Cortex of kidney (tissue), 1 donor: ENCODE results near the gene CRYBA4.

ENCODE experiments used
- DNase-seq: peaks from one replicate; lab custom pipeline; 2025; lab: John Stamatoyannopoulos, UW

Gene CRYBA4

DNA sequence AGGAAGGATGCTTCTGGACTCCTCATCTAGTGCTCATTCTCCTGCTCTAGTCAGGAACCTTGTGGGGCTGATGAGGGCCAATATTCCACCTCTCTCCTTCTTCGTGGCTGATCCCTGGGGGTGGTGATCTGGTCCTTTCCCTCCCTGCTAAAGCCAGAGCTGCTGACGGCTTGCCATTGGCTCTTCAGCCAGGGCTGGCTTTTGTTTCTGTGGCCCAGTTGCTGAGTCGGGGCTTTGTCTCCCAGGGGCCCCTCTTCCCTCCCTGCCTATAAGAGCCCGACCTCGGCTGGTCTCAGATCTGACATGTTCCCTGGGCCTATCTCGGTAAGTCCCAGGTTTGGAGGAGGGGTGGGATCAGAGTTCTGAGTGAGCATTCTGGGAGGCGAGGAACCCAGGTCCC, at the start of gene CRYBA4:
Gene CRYBA4, plus strand, starts transcription at position 301 of the 400 bp plus-strand sequence. CDS start 634 bp downstream, outside the sequence.
- DNase-seq = no peak

DNA sequence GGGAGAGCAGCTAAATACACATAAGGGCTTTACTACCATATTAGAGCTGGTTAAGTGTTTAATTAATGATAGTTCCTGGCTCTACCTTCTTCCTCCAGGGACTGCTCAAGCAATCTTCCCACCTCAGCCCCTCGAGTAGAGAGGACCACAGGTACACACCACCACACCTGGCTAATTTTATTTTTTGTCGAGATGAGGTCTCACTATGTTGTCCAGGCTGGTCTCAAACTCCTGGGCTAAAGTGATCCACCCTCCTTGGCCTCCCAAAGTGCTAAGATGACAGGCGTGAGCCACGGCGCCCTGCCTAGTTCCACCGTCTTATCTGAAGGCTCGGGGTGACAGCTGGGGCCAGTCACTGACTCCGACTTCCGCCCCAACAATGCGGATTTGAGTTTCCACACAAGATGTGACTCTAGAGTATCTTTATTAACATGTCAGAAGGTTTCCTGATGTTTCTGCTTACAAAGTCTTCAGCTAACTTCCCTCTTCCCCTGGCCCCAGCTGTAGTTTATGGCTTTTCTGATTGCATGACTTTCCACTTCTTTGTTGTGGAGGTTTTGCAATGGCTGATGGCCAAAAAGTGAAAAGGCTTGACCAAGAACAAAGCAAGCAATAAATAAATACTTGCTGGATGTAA, 48.6 kb upstream of the CRYBA4 start:
- no peak for DNase-seq

DNA sequence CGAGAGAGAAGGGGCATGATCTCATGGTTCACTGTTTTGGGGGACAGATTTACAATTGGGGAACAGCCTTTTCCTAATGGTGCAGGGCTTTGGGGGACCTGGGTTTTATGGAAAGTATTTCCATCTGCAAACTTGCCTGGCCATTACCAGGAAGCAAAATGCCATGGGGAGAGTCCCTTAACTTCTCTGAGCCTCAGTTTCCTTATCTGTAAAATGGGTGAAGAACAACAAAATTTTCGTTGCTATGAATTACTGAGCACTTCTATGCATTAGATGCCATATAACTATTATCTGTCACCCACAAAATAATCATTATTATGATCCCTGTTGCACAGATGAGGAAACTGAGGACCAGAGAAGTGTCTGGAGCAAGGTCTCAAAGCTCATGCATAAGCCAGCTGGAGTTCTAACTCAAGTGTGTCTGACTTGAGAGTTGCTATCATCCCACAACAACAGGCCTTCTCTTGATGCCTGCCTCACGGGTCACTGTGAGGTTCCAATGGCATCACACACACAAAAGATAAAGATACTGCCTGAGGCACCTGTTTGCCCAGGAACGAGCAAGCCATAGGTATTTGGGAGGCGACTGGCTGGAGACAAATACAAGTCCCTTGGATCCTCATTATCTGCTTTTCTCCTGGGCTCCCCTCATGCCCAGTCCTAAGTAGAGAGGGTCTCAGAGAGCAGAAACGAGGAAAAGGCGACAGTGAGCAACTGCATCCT, 47.6 kb upstream of the CRYBA4 start:
- no peak for DNase-seq

DNA sequence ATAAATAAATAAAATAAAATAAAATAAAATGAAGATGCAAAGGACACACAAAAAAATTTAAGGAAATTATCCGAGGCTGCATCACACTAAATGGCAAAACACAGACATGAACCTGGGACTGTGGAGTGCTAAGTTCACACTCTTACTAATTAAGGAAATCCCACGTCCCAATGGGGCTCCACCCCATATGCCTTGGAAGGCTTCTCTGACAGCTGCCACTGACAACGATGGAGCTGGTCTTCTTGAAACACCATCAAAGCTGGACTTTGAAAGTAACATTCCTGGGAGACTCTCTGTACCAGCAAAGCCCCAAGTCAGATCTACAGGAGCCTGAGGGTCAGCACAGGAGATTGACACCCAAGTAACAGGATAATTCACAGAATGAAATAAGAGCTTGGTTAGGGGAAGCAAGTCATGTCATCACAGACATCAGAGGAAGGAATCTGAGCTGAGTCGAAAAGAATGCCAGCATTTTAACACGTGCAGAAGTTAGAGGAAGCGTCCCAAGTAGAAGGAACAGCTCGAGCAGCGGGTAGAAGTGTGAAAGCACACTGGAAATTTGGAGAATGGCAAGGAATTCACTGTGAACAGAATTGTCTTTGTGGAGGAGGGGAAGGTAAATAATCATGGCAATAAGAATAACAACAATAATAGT, 45.6 kb upstream of the CRYBA4 start:
- DNase-seq = no peak

DNA sequence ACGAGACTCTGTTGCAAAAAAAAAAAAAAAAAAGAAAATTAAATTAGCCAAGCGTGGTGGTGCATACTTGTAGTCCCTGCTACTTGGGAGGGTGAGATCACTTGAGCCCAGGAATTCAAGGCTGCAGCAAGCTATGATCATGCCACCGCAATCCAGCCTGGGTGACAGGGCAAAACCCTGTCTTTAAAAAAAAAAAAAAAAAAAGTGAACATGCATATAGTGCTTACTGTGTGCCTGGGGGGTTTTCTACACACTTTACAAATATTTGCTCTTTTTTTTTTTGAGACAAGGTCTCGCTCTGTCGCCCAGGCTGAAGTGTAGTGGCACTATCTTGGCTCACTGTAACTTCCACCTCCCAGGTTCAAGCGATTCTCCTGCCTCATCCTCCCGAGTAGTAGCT, 44.7 kb upstream of the CRYBA4 start:
- DNase-seq = no peak

DNA sequence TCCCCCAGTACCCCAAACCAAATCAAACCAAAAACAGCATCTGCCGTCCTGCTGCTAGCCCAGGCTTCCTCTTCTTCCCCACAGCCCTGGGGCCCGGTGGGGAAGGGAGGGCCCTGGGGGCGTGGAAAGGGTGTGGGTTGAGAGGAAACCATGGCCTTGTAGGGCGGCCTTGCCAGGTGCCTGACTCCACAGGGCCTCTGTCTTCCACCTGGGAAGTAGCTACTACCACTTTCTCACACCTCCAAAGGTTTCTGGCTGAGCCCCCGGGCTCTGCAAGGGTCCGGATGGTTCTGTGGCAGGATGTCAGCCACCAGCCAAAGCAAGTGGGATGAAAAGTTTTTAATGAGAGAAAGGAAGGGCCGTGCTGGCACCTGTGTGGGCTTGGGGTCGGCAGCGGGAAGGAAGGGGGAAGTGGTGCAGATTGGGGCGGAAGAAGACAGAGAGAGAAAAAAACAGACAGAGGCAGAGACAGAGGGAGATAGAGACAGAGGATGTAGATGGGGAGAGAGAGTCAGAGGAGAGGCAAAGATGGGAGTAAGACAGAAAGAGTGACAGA, 42.4 kb upstream of the CRYBA4 start:
- no peak for DNase-seq

DNA sequence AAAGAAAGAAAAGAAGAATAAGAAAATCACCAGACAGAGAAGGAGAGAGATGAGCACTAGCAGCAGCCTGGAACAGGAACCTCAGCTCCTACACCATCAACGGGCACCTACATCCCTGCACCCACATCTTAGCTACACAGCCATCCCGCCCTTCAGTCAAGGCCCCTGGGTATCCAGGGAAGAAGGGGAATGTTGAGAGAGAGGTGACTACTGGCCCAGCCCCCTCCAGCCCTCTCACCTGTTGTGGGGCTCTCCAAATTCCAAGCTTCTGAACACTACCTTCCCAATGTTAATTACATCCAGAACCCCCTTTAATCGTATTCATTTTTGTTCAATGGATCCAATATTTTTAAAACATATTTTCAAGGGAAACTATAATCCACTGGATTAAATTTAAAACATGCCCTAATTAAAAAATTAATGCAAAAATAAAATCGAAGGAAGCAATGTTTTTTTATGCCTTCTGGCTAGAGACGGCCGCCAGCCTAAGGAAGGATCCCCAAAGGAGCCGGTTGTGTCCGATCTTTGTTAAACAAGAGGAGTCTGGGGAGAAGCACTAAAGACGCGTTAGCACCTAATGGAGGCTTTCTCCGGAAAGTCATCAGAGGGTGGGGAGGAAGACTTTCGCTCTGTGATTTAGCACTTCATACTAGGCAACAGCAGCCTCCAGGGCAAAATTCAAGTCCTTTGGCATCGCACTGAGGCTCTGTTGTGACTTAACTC, 41.4 kb upstream of the CRYBA4 start:
- DNase-seq = no peak

DNA sequence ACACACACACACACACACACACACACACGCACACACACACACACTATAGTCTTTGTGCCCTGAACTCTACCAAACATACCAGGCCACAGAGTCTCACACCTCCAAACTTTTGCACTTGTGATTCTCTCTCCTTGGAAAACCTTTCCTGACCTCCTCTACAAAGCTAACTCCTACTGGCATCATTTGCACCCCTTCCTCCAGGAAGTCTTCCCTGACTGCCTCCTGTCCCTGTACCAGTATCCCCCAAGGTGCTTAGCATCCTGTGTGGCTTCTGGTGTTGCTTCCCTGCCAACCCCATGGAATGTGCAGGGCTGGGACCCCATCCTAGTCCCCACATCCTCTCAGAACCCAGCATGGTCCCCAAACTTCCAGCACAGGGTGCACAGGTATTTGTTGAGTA, 40.7 kb upstream of the CRYBA4 start:
- DNase-seq = no peak

DNA sequence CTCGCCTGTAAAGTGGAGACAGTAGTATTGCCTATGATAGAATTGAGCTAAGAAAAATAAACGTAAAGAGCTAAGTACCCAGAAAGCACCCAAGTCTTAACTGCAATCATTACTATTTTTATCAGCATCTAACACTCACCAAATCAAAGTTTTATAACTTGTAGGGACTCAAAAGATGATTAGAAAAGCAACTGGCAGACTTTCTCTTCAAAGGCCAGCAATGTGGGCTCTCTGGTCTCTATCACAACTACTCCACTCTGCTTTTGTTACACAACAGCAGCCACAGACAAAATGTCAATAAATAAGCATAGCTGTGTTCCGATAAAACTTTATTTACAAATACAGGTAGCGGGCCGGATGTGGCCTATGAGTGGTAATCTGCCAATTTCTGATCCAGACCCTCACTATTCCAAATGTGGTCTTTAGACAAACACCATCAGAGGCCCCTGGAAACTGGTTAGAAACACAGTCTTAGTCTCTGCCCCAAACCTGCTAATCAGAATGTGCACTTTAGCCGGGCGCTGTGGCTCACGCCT, 40.1 kb upstream of the CRYBA4 start:
- no peak for DNase-seq

DNA sequence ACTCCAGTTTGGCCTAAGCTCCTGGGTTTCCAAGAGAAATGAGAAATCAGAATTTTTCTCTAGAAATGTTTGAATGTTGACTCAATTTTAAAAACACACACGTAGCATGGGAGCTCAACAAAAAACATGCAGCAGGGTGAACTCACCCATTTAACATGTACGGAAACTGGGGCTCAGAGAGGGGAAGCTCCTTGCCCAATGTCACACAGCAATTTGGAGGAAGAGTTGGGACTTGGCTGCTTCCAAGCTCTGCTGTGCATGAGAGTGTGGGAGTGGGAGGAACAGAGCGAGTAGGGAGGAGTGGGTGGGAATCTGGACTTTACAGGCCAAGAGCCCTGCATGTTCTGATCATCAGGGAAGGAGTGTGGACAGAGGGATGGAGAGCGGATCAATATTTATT, 37.8 kb upstream of the CRYBA4 start:
- DNase-seq = no peak

DNA sequence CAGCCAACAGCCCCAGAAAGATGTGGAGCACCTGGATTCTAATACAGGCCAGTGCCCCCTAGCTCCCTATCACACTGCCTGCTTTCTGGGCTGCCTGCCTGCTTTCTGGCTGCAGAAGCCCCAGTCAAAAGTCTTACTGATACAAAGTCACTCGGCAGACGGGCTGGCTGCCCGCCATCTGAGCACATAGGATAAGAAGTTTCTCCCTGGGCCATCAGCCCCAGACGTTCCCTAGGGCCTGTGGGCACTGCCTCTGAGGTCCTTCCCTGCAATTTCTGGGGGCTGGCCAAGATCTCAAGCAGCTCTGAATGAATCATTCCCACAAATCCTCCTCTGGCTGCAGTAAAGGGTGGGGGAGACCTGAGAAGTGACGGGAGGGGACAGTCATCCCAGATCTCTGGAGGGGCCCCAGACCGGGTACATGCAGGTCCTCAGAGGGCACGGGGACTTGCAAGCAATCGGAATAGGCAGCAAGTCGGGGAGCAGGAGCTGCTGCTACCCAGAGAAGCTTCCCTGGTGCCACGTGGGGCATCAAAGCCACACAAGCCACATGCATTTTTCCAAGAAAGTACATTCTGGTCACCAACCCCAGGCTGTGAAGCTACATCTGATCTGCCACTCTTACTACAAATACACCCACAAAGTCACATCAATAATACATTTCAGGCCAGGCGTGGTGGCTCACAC, 36.5 kb upstream of the CRYBA4 start:
- DNase-seq = no peak

DNA sequence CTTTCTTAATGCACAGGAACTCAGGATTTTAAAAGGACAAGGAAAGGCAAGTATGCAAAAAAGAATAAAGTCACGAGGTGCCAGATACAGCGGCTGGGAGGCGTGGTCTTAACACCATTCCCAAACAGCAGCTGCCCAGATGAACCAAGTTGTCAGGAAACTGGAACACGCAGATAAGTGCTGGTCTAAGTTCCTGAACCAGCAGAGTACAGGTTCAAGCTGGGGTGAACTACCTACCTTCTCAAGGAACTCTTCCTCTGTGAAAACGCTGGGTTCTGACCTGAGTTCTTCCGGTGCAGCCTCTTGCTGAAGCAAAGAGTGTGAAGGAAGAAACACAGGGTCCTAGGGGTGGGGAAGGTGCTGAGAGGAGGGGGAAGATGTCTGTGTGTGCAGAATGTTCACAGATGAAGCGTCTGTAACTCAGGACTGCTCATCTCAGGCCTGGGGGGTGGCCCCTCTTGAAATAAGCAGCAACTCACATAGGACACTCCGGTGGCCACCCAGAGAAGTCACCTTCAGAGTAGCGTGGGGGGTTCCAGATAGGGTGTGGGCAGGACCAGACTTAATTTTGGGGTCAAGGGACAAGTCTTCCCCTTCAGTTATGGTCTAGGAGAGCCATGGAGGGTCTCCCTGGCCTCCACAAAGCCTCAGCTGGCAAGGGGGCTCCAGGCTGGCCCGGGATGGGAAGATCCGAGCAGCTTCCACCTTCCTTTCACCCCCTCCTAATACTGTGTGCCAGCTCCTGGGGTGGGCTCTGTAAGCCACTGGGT, 35.0 kb upstream of the CRYBA4 start:
- no peak for DNase-seq

DNA sequence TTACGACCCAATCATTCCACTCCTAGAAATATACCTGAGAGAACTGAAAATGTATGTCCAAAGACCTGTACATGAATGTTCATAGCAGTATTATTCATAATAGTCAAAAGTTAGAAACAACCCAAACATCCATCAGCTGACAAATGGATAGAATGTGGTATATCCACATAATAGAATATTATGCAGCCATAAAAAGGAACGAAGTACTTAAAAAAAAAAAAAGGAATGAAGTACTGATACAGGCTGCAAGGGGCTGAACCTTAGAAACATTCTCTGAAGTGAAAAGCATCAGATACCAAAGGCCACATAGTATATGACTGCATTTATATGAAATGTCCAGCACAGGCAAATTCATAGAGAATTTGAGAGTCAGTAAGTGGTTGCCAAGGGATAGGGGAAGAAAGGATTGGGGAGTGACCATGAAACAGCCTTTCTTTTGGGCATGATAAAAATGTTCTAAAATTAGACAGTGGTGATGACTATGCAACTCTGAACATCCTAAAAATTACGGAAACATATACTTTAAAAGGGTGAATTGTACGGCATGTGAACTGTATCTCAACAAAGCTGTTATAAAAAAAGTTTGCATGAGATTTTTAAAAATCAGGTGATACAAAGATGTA, 33.7 kb upstream of the CRYBA4 start:
- no peak for DNase-seq

DNA sequence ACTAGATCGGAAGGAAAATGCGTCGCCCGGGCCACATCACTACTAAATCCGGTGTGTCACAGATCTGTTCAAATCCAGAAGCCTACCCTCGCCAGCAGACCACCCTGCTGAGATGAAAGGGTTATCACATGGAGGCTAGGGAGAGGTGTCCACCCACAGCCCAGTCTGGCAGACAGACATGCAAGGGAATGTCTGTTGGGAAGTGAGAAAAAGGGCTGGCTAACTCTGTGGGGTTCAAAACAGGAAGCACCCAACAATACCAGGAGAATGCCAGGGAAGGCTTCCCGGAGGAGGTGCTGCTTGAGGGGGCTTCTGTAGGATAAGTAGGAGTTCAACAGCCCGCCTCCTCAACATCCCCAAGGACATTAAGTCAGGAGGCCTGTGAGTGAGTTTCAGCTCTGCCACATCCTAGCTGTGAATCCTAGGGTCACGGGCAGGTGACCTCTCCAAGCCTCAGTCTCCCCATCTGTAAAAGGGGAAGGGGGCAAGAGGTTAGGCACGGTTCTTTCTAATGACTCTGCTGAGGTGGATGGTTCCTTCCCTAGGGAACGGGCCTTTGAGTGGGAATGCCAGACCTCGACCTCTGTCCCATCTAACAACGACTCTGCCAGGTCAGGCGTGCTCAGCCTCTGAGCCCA, 32.9 kb upstream of the CRYBA4 start:
- DNase-seq = no peak

DNA sequence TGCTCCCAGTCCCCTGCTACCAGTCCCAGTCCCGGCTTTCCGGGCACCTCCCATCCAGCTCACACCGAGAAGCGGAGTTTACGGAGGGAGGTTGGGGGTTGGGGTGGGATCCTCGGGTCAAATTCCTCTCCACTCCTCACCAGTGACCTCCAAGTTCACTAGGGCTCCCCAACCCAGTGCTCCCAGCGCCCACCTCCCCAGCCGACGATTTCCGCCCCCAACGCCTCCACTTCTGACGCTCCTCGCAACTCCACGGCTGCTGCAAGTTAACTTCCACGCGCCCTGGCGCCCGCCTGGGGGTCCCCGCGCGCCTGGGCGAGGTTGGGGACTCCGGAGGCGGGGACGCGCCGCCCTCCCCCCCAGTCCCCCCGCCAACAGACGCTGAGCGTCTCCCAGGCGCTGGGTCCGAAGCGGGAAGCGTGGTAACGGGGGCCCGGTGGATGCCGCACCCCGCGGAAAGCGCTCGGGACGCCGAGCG, 32.4 kb upstream of the CRYBA4 start:
- no peak for DNase-seq

DNA sequence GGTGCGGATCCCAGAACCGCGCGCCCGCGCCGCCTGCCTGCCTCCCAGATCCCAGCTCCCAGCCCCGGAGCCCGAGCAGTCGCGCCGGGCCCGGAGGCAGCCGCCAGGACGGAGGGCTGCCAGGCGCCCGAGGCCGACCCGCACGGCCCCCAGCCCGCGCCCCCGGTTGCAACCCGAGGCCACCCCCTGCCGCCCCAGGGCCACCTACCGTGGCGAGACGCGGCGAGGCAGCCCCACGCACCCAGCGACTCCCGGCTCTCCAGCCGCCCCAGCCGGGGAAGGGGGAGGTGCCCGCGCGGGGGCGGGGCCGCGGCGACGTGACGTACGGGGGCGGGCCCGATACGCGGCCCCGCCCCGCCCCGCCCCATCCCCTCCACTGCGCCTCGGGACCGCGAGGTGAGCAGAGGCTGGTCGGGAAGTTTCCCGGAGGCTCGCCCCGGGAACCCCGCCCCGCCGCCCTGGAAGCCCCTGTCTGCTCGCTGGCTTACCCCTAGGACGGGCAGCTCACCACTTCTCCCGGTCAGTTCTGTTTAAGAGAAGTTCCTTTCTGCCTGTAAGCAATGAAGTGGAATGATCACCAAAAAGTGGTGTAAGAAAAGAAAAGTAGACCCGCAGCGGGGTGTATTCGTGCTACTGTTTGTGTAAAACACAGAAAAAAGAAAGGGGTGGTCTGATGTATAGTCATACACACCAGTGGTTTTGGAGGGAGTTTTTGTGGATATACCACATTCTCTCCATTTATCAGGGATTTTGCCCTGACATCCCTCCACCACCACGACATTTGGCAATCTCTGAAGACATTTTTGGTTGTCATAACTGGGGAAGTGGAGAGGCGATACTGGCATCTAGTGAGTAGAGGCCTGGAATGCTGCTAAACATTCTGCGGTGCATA, 31.7 kb upstream of the CRYBA4 start, which contains the start of gene TPST2:
Gene TPST2, minus strand, starts transcription at position 288 of the 892 bp plus-strand sequence. CDS start 48,502 bp downstream, outside the sequence.
- DNase-seq = no peak

DNA sequence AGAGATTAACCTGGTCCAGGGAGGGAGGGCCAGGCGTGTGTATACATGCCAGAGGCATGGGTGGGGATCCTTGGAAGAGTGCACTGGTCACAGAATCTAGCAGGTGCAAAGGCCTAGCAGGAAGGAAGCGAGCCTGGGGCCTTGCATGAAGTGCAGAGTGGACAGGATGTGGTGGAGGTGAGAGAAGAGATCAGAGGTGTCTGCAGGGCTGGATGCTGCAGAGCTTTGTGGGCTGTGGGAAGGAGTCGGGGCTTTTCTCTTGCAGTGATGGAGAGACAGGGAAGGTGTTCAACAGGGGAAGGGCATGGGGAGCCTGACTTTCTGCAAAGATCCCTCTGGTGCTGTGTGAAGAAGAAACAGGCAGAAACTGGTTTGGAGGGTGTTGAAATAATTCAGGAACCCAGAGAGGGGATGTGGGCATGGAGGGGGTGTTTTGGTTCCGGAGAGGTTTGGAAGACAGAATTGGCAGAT, 29.3 kb upstream of the CRYBA4 start:
- no peak for DNase-seq

DNA sequence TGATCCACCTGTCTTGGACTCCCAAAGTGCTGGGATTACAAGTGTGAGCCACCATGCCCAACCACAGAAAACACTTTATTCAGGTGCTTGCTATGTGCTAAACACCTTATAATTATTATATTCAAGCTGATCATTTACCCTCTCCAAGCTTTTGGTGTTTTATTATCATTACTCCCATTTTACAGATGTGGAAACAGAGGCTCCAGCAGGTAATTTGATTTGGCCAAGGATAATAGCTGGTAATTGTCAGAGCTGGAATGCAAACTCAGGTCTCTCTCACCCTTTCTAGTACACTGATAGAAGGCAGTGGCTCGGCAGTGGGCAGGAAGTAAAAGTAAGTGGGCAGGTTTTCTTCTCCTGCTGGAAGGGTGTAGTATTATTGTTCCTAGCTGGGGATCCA, 28.0 kb upstream of the CRYBA4 start:
- no peak for DNase-seq
